ENCODE data around the gene TP73.

Gene TP73

DNA sequence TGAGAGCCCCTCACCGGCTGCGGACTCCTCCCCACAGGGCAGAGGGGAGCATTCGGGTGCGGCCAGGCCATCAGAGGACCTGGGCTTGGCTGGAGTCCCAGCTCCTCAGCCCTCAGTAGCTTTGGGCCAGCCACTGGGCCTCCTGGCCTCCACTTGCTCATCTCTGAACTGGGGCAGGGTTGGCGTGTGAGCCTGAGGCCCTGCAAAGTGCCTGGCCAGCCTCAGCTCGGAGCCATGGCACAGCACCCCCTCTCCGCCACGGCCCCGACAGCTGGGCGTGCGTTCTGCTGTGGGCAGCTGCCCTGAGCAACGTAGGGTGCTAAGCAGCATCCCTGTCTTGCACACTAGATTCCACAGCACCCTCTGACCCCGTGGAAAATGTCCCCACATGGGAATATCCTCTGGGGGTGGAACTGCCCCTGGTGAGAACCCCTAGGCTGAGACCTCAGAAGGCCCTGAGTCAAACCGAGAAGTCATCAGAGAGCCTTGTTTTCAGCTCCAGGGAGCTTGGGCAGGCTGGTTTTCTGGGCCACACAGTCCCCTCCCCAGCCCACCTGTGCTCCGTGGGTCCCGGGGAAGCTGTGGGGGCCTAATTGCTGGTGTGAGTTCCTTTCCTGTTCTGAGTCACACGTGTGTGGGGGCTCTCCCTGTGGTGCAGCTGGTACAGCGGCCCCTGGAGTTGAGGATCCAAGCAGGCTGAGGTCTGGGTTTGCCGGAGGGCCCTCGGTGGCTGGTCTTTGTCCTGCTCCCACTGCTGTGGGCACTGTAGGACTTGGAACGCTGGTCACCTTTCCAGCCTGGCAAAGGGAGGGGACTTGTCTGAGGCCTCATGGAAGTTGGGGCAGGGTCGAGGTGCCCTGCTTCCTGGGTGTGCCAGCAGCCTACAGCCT is 24.5 kb downstream of the TP73 start:
- DNase-seq (ENCODE audit: low spot score) = peak; percentile 82
- TF ChIP-seq CTCF (IDR thresholded peaks at IDR 0.05; ENCODE audit: borderline replicate concordance, control extremely low read depth, extremely low read depth, insufficient read depth, missing control alignments) = peak; percentile 42
- in situ Hi-C loops (cut with MboI; ENCODE audit: low sequenced_read_pairs, unreplicated experiment) = no loop called here

DNA sequence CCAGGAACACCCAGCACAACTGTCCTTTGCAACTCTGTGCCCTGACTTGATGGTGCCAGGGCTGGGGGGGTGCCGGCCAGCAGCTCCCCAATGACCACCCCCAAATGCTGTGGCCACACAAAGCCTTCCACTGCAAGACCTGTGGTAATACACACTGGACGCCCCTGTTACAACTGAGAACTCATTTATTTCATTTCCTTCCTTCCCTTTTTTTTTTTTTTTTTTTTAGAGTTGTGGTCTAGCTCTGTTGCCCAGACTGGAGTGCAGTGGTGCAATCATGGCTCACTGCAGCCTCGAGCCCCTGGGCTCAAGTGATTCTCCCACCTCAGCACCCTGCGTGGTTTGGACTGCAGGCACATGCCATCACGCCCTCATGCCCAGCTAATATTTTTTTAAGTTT is 25.2 kb downstream of the TP73 start:
- DNase-seq (ENCODE audit: low spot score) = no peak
- in situ Hi-C loops (cut with MboI; ENCODE audit: low sequenced_read_pairs, unreplicated experiment) = no loop called here
- no peak for TF ChIP-seq CTCF (IDR thresholded peaks at IDR 0.05; ENCODE audit: borderline replicate concordance, control extremely low read depth, extremely low read depth, insufficient read depth, missing control alignments)

GRCh38 chr1:3678361-3679097 is 26.2 kb downstream of the TP73 start:
- no peak for TF ChIP-seq CTCF (IDR thresholded peaks at IDR 0.05; ENCODE audit: borderline replicate concordance, control extremely low read depth, extremely low read depth, insufficient read depth, missing control alignments)
- in situ Hi-C loops (cut with MboI; ENCODE audit: low sequenced_read_pairs, unreplicated experiment) = no loop called here
- DNase-seq (ENCODE audit: low spot score) = no peak

DNA sequence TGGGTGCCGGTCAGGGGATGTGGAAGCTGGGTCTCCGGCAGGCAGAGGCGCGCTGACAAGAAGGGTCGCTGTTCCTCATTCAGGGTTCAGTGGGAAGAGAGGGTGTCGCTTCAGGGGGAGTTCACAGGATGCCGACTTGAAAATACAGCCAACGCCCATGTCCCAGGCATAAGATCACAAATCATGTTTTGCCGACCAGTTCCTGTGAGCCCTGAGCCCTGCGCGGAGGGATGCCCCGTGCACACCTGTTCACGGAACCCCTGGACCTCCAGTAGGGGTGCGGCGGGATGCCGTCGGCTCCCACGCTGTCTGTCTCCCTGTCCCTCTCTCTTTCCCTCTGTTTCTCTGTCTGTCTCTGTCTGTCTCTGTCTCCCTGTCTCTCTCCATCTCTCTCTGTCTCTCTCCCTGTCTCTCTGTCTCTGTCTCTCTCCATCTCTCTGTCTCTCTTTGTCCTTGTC is 26.8 kb downstream of the TP73 start:
- TF ChIP-seq CTCF (IDR thresholded peaks at IDR 0.05; ENCODE audit: borderline replicate concordance, control extremely low read depth, extremely low read depth, insufficient read depth, missing control alignments) = no peak
- DNase-seq (ENCODE audit: low spot score) = no peak
- in situ Hi-C loops (cut with MboI; ENCODE audit: low sequenced_read_pairs, unreplicated experiment) = no loop called here

DNA sequence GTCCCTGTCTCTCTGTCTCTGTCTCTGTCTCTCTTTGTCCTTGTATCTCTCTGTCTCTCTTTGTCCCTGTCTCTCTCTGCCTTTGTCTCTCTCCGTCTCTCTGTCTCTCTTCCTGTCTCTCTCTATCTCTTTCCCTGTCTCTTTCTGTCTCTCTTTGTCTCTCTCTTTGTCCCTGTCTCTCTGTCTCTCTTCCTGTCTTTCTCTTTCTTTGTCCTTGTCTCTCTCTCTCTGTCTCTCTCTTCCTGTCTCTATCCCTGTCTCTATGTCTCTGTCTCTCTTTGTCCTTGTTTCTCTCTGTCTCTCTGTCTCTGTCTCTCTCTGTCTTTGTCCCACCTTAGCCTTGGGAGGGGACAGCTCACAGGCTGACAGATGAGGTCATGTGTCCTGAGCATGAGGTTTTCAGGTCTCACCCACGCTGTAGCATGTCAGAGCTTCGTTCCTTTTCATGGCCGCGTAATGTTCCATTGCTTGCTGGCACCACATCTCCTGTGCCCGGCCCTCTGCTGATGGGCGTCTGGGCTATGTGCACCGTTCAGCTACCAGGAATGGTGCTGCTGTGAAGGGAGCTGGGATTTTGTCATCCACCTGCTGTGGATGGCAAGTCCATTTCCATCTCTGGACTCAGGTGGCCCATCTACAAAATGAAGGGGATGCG is 27.6 kb downstream of the TP73 start:
- no peak for TF ChIP-seq CTCF (IDR thresholded peaks at IDR 0.05; ENCODE audit: borderline replicate concordance, control extremely low read depth, extremely low read depth, insufficient read depth, missing control alignments)
- in situ Hi-C loops (cut with MboI; ENCODE audit: low sequenced_read_pairs, unreplicated experiment) = no loop called here
- DNase-seq (ENCODE audit: low spot score) = no peak

GRCh38 chr1:3680488-3681230 is 28.3 kb downstream of the TP73 start:
- in situ Hi-C loops (cut with MboI; ENCODE audit: low sequenced_read_pairs, unreplicated experiment) = no loop called here
- no peak for TF ChIP-seq CTCF (IDR thresholded peaks at IDR 0.05; ENCODE audit: borderline replicate concordance, control extremely low read depth, extremely low read depth, insufficient read depth, missing control alignments)
- DNase-seq (ENCODE audit: low spot score) = no peak

All from GM13976 (cell line).